Smooth muscle cell (in vitro differentiated cells): Measurements from ENCODE around the gene ISL2. TPM values are rescaled to one million over a fixed set of nuclear protein-coding genes. Genes with fewer than 3 reads are reported as not detected.

Source experiments
- DNase-seq: peaks from one replicate; lab custom pipeline; 2025; ENCODE audit not compliant: unreplicated experiment; lab: John Stamatoyannopoulos, UW
- H2AFZ ChIP-seq: fragments of 200-600 bp; sonication (generic); 2 replicates; pipeline ENCODE4 v1.6.0; 2016; ENCODE audit warnings: antibody characterized with exemption, low read depth, mild to moderate bottlenecking
- H3F3A ChIP-seq: fragments of 200-600 bp; sonication (generic); 2 replicates; pipeline ENCODE4 v1.6.0; 2017; ENCODE audit warnings: antibody characterized with exemption, low read depth
- H3K27ac ChIP-seq: fragments of 200-600 bp; sonication (generic); 2 replicates; pipeline ENCODE4 v1.5.1; 2016; ENCODE audit warnings: low read depth, mild to moderate bottlenecking
- H3K27me3 ChIP-seq: fragments of 200-600 bp; sonication (generic); 2 replicates; pipeline ENCODE4 v1.6.1; 2016; ENCODE audit warnings: low read depth, mild to moderate bottlenecking
- H3K36me3 ChIP-seq: fragments of 200-600 bp; sonication (generic); 2 replicates; pipeline ENCODE4 v1.5.1; 2016; ENCODE audit warnings: low read depth
- H3K4me1 ChIP-seq: fragments of 200-600 bp; sonication (generic); 2 replicates; pipeline ENCODE4 v1.5.1; 2016; ENCODE audit warnings: low read depth
- H3K4me2 ChIP-seq: fragments of 200-600 bp; sonication (generic); 2 replicates; pipeline ENCODE4 v1.6.0; 2016; ENCODE audit warnings: mild to moderate bottlenecking
- H3K4me3 ChIP-seq: fragments of 200-600 bp; sonication (generic); 2 replicates; pipeline ENCODE4 v1.5.1; 2016; ENCODE audit warnings: mild to moderate bottlenecking
- H3K79me2 ChIP-seq: fragments of 200-600 bp; sonication (generic); 2 replicates; pipeline ENCODE4 v1.6.0; 2016; ENCODE audit warnings: low read depth, mild to moderate bottlenecking
- H3K9ac ChIP-seq: fragments of 200-600 bp; sonication (generic); 2 replicates; pipeline ENCODE4 v1.6.0; 2016; ENCODE audit warnings: low read depth
- H3K9me3 ChIP-seq: fragments of 200-600 bp; sonication (generic); replicated peaks from 2 replicates; pipeline ENCODE4 v1.5.1; 2016; ENCODE audit warnings: low read depth
- H4K20me1 ChIP-seq: fragments of 200-600 bp; sonication (generic); 2 replicates; pipeline ENCODE4 v1.6.0; 2016; ENCODE audit warnings: low read depth
- CTCF ChIP-seq: fragments of 200-600 bp; sonication (generic); IDR thresholded peaks from 2 replicates; pipeline ENCODE4 v1.5.1; 2017; ENCODE audit warnings: borderline replicate concordance, mild to moderate bottlenecking, antibody characterized with exemption; ENCODE audit not compliant: insufficient read depth, poor library complexity, severe bottlenecking
- WGBS: methylation state at CpG from one replicate; pipeline ENCODE4 v1.1.7; 2016; ENCODE audit warnings: low lambda C conversion rate; 5-methylcytosine and 5-hydroxymethylcytosine counted together
- polyA plus RNA-seq: library from polyadenylated mRNA; unstranded; fragments of >200 nt; fragmentation: Nextera tagmentation; extraction: Ambion mirVana; gene quantifications from 2 replicates; pipeline ENCODE4 v1.2.1, GENCODE V29; 2016
- total RNA-seq: library from RNA; depleted of rRNA; stranded (reverse); fragments of >200 nt; gene quantifications from 2 replicates; pipeline ENCODE4 v1.2.3, GENCODE V29; 2014

The ISL2 gene
- total and polyA plus RNA-seq, 2 experiments from 2014 or later = 0.22 TPM; not detected in 1

GRCh38 chr15:76341366-76342057, 4.9 kb downstream of the ISL2 start:
- H2AFZ ChIP-seq = no peak overlapping the region
- no peak for TF ChIP-seq CTCF
- no peak overlapping the region for H3K4me3 ChIP-seq

GRCh38 chr15:76342058-76342381, 5.4 kb downstream of the ISL2 start:
- peaks cover 29% of the 10 kb centered on the region for H4K20me1 ChIP-seq
- 14% methylated on average over 20 of the region's 20 CpGs for WGBS
- no peak for TF ChIP-seq CTCF
- H3K4me1 ChIP-seq = peaks cover 44% of the 10 kb centered on the region
- no peak overlapping the region for H3K9ac ChIP-seq
- H3K9me3 ChIP-seq = no peaks in the 10 kb centered on the region
- no peak overlapping the region for H2AFZ ChIP-seq
- H3K79me2 ChIP-seq = no peaks in the 10 kb centered on the region
- peaks cover 100% of the 10 kb centered on the region for H3K27me3 ChIP-seq
- peak overlapping the region; percentile 6 for H3K4me2 ChIP-seq
- H3K4me3 ChIP-seq = no peak overlapping the region
- no peak overlapping the region for H3K27ac ChIP-seq
- no peak for DNase-seq
- H3F3A ChIP-seq = no peaks in the 10 kb centered on the region
- no peaks in the 10 kb centered on the region for H3K36me3 ChIP-seq

More at GRCh38 chr15:76341366-76342057, 4.9 kb downstream of the ISL2 start:
- H3K9me3 ChIP-seq = no peaks in the 10 kb centered on the region
- WGBS = 8% methylated on average over 36 of the region's 42 CpGs
- H3K4me2 ChIP-seq = peak overlapping the region; percentile 6
- no peak overlapping the region for H3K9ac ChIP-seq
- no peak for DNase-seq
- H3F3A ChIP-seq = no peaks in the 10 kb centered on the region
- peaks cover 29% of the 10 kb centered on the region for H4K20me1 ChIP-seq
- no peak overlapping the region for H3K27ac ChIP-seq
- H3K79me2 ChIP-seq = no peaks in the 10 kb centered on the region
- H3K4me1 ChIP-seq = peaks cover 42% of the 10 kb centered on the region
- H3K27me3 ChIP-seq = peaks cover 100% of the 10 kb centered on the region
- H3K36me3 ChIP-seq = no peaks in the 10 kb centered on the region

- no peak for TF ChIP-seq CTCF
- Histone ChIP-seq H3K4me3 (no peak overlapping the region), H4K20me1 (peaks cover 29% of the 10 kb centered on the region), H3K9ac (no peak overlapping the region), H3K27me3 (peaks cover 100% of the 10 kb centered on the region), H3K4me2 (peak overlapping the region; percentile 79), H3K9me3 (no peaks in the 10 kb centered on the region), H3K79me2 (no peaks in the 10 kb centered on the region), H3F3A (no peaks in the 10 kb centered on the region), H3K36me3 (no peaks in the 10 kb centered on the region), H2AFZ (no peak overlapping the region), H3K4me1 (peaks cover 44% of the 10 kb centered on the region), H3K27ac (no peak overlapping the region)
- WGBS = 4% methylated on average over 61 of the region's 87 CpGs
- DNase-seq = no peak
Observed at GRCh38 chr15:76342382-76343201, 6.0 kb downstream of the ISL2 start.
